Measurements from ENCODE around the gene FBXO21.

DNA sequence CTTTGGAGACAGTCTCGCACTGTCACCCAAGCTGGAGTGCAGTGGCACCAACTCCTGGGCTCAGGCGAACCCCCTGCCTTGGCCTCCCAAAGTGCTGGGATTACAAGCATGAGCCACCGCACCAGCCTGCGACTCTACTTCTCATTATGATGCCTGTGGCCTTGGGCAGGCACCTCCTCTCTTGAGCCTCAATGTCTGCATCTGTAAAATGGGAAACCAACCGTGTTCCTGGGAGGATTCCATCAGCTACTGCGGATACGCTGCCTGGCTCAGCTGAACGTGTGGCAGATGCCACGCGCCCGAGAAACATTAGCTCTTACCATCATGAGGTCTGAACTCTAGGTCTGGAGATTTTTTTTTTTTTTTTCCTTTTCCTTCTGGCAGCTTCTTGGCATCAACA, 96.8 kb downstream of the FBXO21 start:
- TF ChIP-seq, protein P1, sequence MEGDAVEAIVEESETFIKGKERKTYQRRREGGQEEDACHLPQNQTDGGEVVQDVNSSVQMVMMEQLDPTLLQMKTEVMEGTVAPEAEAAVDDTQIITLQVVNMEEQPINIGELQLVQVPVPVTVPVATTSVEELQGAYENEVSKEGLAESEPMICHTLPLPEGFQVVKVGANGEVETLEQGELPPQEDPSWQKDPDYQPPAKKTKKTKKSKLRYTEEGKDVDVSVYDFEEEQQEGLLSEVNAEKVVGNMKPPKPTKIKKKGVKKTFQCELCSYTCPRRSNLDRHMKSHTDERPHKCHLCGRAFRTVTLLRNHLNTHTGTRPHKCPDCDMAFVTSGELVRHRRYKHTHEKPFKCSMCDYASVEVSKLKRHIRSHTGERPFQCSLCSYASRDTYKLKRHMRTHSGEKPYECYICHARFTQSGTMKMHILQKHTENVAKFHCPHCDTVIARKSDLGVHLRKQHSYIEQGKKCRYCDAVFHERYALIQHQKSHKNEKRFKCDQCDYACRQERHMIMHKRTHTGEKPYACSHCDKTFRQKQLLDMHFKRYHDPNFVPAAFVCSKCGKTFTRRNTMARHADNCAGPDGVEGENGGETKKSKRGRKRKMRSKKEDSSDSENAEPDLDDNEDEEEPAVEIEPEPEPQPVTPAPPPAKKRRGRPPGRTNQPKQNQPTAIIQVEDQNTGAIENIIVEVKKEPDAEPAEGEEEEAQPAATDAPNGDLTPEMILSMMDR (IDR thresholded peaks at IDR 0.05) = no peak
- TF ChIP-seq POLR2A (IDR thresholded peaks at IDR 0.05) = no peak
